GM18867 (cell line): ENCODE measurements around the gene OR2T12.
"Not testable (repeated sequence)": the region's sequence is repeated elsewhere in the genome, so short reads cannot be mapped to it uniquely, and the experiment has no call there.

Experiments used
- ATAC-seq: cut with Tn5 transposase; IDR thresholded peaks from one replicate; pipeline ENCODE4 v1.9.1; 2021; ENCODE audit warnings: mild to moderate bottlenecking, moderate library complexity; ENCODE audit not compliant: unreplicated experiment

The OR2T12 gene

GRCh38 chr1:248303324-248303723 is at the start of gene OR2T12:
OR2T12 (minus strand) TSS chr1:248303424; CDS start chr1:248295578, 7,846 bp downstream.
- ATAC-seq = no peak

GRCh38 chr1:248348475-248348874 is 45.3 kb upstream of the OR2T12 start, which contains the start of gene OR14C36:
OR14C36 (plus strand) TSS chr1:248348775; CDS start chr1:248348775, 0 bp downstream.
- ATAC-seq = no peak

GRCh38 chr1:248343451-248343850 is 40.2 kb upstream of the OR2T12 start:
- ATAC-seq = no peak

GRCh38 chr1:248324468-248324867 is 21.2 kb upstream of the OR2T12 start, which contains the start of gene OR2M7:
OR2M7 (minus strand) TSS chr1:248324568; CDS start chr1:248324568, 0 bp downstream.
- no peak for ATAC-seq

- ATAC-seq = no peak
These were observed 13.6 kb upstream of the OR2T12 start for GRCh38 chr1:248316796-248317195.

- not testable (repeated sequence) for ATAC-seq
These were observed 3.5 kb upstream of the OR2T12 start for GRCh38 chr1:248306740-248307139.

- ATAC-seq = no peak
These were observed 2.9 kb upstream of the OR2T12 start for GRCh38 chr1:248306103-248306502.

- not testable (repeated sequence) for ATAC-seq
These were observed 2.4 kb upstream of the OR2T12 start for GRCh38 chr1:248305672-248306071.

GRCh38 chr1:248288391-248288790 is 14.8 kb downstream of the OR2T12 start:
- ATAC-seq = no peak

GRCh38 chr1:248277876-248278275 is 25.3 kb downstream of the OR2T12 start, which contains the start of gene OR2T33:
OR2T33 (minus strand) TSS chr1:248277976; CDS start chr1:248273814, 4,162 bp downstream.
- no peak for ATAC-seq

- not testable (repeated sequence) for ATAC-seq
These were observed 30.0 kb downstream of the OR2T12 start for GRCh38 chr1:248273225-248273624.

GRCh38 chr1:248268178-248268577 is 35.0 kb downstream of the OR2T12 start:
- no peak for ATAC-seq

- ATAC-seq = not testable (repeated sequence)
These were observed 43.9 kb downstream of the OR2T12 start for GRCh38 chr1:248259309-248259708.

GRCh38 chr1:248243204-248243603 is 60.0 kb downstream of the OR2T12 start:
- ATAC-seq = peak; percentile 89
